GM12872 (cell line): Measurements from ENCODE around the gene SLC38A9.

ENCODE experiments used
- CTCF ChIP-seq: IDR thresholded peaks from 3 replicates; pipeline ENCODE4 v1.5.1; 2011; ENCODE audit warnings: low read depth, mild to moderate bottlenecking, low read length, moderate library complexity; ENCODE audit not compliant: insufficient read depth

The SLC38A9 gene

GRCh38 chr5:55682071-55682470 lies 30.1 kb downstream of the SLC38A9 start:
- no peak for TF ChIP-seq CTCF

- no peak for TF ChIP-seq CTCF
Observed at GRCh38 chr5:55681301-55681700, 30.8 kb downstream of the SLC38A9 start.

- TF ChIP-seq CTCF, result no peak
Observed at GRCh38 chr5:55680353-55680752, 31.8 kb downstream of the SLC38A9 start.

- no peak for TF ChIP-seq CTCF
Observed at GRCh38 chr5:55679556-55679955, 32.6 kb downstream of the SLC38A9 start.

- no peak for TF ChIP-seq CTCF
Observed at GRCh38 chr5:55675119-55675518, 37.0 kb downstream of the SLC38A9 start.

GRCh38 chr5:55674340-55674739 lies 37.8 kb downstream of the SLC38A9 start:
- no peak for TF ChIP-seq CTCF

- no peak for TF ChIP-seq CTCF
Observed at GRCh38 chr5:55672477-55672911, 39.6 kb downstream of the SLC38A9 start.

- TF ChIP-seq CTCF, result no peak
Observed at GRCh38 chr5:55671975-55672374, 40.1 kb downstream of the SLC38A9 start.
